PC-9 (cell line): ENCODE measurements around the gene PPP2R2B. TPM values are rescaled to one million over a fixed set of nuclear protein-coding genes. Genes with fewer than 3 reads are reported as not detected.

ENCODE experiments used
- BruUV-seq: library from RNA; stranded (reverse); fragments of 400-500 nt; replicated peaks from 2 replicates; lab custom pipeline; 2021; lab: Mats Ljungman, UMichigan
- CTCF ChIA-PET: fragments of 300-600 bp; sonication (Branson Sonifier 250); formaldehyde crosslinking; loops from one replicate; lab custom pipeline; 2022; ENCODE audit warnings: antibody characterized with exemption; lab: Charles Lee
- POLR2A ChIA-PET: fragments of 300-600 bp; sonication (Branson Sonifier 250); formaldehyde crosslinking; loops from one replicate; lab custom pipeline; 2022; ENCODE audit warnings: antibody characterized with exemption; ENCODE audit not compliant: unreplicated experiment; lab: Charles Lee
- DNase-seq, 2 experiments: peaks; one replicate each; pipeline versions ENCODE4 v3.0.0 to v3.0.0-alpha.2; 2015 to 2022; ENCODE audit warnings: mixed read lengths in 1 of 2
- H2AFZ ChIP-seq: fragments of 200-600 bp; sonication (generic); 2 replicates; pipeline ENCODE4 v1.8.1; 2017; ENCODE audit warnings: antibody characterized with exemption
- H3F3A ChIP-seq: fragments of 200-600 bp; sonication (generic); 2 replicates; pipeline ENCODE4 v1.8.1; 2017; ENCODE audit warnings: antibody characterized with exemption, mild to moderate bottlenecking, low read depth; ENCODE audit not compliant: insufficient read depth
- H3K27ac ChIP-seq: fragments of 200-600 bp; sonication (generic); 2 replicates; pipeline ENCODE4 v1.6.1; 2016; ENCODE audit warnings: mixed run types
- H3K27me3 ChIP-seq: fragments of 200-600 bp; sonication (generic); 2 replicates; pipeline ENCODE4 v1.6.1; 2016; ENCODE audit warnings: low read depth, mixed run types; ENCODE audit not compliant: insufficient read depth
- H3K36me3 ChIP-seq: fragments of 200-600 bp; sonication (generic); 2 replicates; pipeline ENCODE4 v1.6.1; 2016; ENCODE audit warnings: low read depth, mixed run types
- H3K4me1 ChIP-seq: fragments of 200-600 bp; sonication (generic); replicated peaks from 2 replicates; pipeline ENCODE4 v1.6.1; 2016; ENCODE audit warnings: mixed run types; ENCODE audit not compliant: insufficient read depth
- H3K4me2 ChIP-seq: fragments of 200-600 bp; sonication (generic); 2 replicates; pipeline ENCODE4 v1.6.1; 2017; ENCODE audit warnings: mixed run types
- H3K4me3 ChIP-seq: fragments of 200-600 bp; sonication (generic); 2 replicates; pipeline ENCODE4 v1.6.1; 2016; ENCODE audit warnings: mixed run types
- H3K79me2 ChIP-seq: fragments of 200-600 bp; sonication (generic); 2 replicates; pipeline ENCODE4 v1.6.1; 2017; ENCODE audit warnings: low read depth, mixed run types
- H3K9me2 ChIP-seq: fragments of 200-600 bp; sonication (generic); 2 replicates; pipeline ENCODE4 v1.8.1; 2017; ENCODE audit warnings: mild to moderate bottlenecking; ENCODE audit not compliant: insufficient read depth
- H3K9me3 ChIP-seq: fragments of 200-600 bp; sonication (generic); 2 replicates; pipeline ENCODE4 v1.8.1; 2016; ENCODE audit warnings: low read depth; ENCODE audit not compliant: insufficient read depth
- H4K20me1 ChIP-seq: fragments of 200-600 bp; sonication (generic); 2 replicates; pipeline ENCODE4 v1.8.1; 2017; ENCODE audit not compliant: insufficient read depth
- EZH2 ChIP-seq: fragments of 200-600 bp; sonication (generic); IDR thresholded peaks from 2 replicates; pipeline ENCODE4 v1.8.0; 2017; ENCODE audit warnings: antibody characterized with exemption, low read depth
- intact Hi-C: fragments of 100-400 bp; cut with micrococcal nuclease; formaldehyde crosslinking; loops from one replicate; pipeline ENCODE4 v1.10.0; 2022; ENCODE audit not compliant: unreplicated experiment
- total RNA-seq: library from RNA; stranded (reverse); gene quantifications from 2 replicates; pipeline ENCODE4 v1.2.3, GENCODE V29; 2021
- TF ChIP-seq, protein P1 (sequence below): fragments of 200-600 bp; sonication (generic); conservative IDR thresholded peaks from 2 replicates; pipeline ENCODE4 v1.6.1; 2017; ENCODE audit warnings: mixed run types, antibody characterized with exemption, mild to moderate bottlenecking, moderate library complexity

Gene PPP2R2B
- total RNA-seq, 1 experiment from 2014 or later: not detected

DNA sequence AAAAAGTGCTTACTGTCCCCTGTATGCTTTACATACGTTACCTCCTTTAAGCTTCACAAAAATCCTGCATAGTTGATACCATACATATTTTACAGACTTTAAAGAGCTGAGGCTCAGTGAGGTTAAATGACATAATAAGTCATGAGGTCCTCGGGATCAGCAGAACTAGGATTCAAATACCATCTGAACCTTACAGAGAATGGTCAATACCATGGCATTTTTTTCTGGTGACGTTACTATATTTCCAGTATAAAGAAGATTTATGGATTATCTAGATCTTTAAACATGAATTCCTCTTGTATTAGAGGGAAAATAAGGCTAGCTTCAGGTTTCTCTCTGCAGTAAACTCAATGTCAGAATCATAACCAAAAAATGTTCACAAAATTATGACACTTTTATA is 208.9 kb downstream of the PPP2R2B start:
- Histone ChIP-seq H3K36me3 (no peaks in the 10 kb centered on the region), H3K79me2 (no peaks in the 10 kb centered on the region), H3F3A (no peaks in the 10 kb centered on the region), H3K9me2 (no peaks in the 10 kb centered on the region), H2AFZ (no peak overlapping the region), H3K4me1 (no peaks in the 10 kb centered on the region), H3K9me3 (no peaks in the 10 kb centered on the region), H4K20me1 (no peaks in the 10 kb centered on the region), H3K4me2 (no peak overlapping the region), H3K27ac (no peak overlapping the region), H3K27me3 (peaks cover 16% of the 10 kb centered on the region), H3K4me3 (no peak overlapping the region)
- no TSS peak for BruUV-seq
- intact Hi-C loops: no loop called here
- no peak for TF ChIP-seq EZH2
- TF ChIP-seq, protein P1, sequence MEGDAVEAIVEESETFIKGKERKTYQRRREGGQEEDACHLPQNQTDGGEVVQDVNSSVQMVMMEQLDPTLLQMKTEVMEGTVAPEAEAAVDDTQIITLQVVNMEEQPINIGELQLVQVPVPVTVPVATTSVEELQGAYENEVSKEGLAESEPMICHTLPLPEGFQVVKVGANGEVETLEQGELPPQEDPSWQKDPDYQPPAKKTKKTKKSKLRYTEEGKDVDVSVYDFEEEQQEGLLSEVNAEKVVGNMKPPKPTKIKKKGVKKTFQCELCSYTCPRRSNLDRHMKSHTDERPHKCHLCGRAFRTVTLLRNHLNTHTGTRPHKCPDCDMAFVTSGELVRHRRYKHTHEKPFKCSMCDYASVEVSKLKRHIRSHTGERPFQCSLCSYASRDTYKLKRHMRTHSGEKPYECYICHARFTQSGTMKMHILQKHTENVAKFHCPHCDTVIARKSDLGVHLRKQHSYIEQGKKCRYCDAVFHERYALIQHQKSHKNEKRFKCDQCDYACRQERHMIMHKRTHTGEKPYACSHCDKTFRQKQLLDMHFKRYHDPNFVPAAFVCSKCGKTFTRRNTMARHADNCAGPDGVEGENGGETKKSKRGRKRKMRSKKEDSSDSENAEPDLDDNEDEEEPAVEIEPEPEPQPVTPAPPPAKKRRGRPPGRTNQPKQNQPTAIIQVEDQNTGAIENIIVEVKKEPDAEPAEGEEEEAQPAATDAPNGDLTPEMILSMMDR: no peak
- POLR2A ChIA-PET: no interaction called here
- no peak for DNase-seq
- CTCF ChIA-PET: interaction anchor here (0.6 kb wide), 1 partner anchor 399 kb away, joined by 3 read pairs; no protein-coding TSS in a partner anchor

DNA sequence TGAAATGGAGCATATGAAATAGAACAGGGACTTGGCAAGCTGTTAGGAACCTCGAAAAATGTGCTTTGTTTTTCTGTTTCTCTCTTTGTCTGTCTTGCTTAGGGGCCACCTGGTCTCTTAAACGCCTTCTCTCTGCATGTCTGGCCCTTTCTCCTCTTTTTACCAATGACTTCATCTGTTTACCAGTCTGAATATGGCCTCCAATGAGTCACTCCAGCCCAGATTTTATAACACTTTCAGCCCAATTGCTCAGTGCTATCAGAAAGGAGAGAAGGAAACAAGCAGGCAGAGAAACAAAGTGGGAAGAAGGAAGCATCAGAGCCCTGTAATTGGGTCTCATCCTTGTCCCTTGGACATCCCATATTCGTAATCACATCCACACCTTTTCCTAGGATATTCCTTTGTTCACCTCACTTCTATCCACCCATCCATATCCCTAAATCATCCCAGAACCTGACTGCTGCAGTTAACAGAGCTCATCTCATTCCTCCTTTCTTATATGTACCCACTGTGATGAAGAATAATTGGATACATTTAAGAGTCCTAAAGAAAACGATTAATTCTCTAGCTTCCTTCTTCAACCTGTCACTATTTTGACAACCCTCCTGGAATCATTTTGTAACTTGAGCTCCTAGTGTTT is 210.8 kb downstream of the PPP2R2B start:
- Histone ChIP-seq H2AFZ (no peak overlapping the region), H3K27ac (no peak overlapping the region), H4K20me1 (no peaks in the 10 kb centered on the region), H3K36me3 (no peaks in the 10 kb centered on the region), H3K9me2 (no peaks in the 10 kb centered on the region), H3K4me3 (no peak overlapping the region), H3K27me3 (peaks cover 11% of the 10 kb centered on the region), H3F3A (no peaks in the 10 kb centered on the region), H3K4me2 (no peak overlapping the region), H3K4me1 (no peaks in the 10 kb centered on the region), H3K9me3 (no peaks in the 10 kb centered on the region), H3K79me2 (no peaks in the 10 kb centered on the region)
- BruUV-seq: no TSS peak
- ChIA-PET POLR2A (no interaction called here), CTCF (no interaction called here)
- no peak for TF ChIP-seq EZH2
- TF ChIP-seq, protein P1: no peak
- intact Hi-C loops: no loop called here
- DNase-seq: no peak

DNA sequence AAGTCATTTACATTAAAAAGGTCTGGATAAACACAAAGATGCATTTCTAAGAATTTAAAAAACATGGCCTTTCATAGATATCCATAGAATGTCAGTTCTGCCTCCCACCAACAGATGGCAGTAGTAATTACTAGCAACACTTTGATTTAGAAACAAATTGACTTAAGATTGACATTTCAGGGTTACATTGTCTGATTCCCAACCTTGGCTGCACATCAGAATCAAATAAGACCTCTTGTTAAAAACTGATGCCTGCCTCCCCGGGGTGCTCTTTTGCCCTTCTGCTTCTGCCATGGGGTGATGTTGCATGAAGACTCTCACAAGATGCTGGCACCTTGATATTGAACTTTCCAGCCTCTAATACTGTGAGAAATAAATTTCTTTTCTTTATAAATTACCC is 216.3 kb downstream of the PPP2R2B start:
- H3K4me1 ChIP-seq: no peaks in the 10 kb centered on the region
- intact Hi-C loops: loop anchor here (5.0 kb wide), 1 partner anchor 305 kb away; no protein-coding TSS in a partner anchor
- DNase-seq: no peak
- H4K20me1 ChIP-seq: no peaks in the 10 kb centered on the region
- H3K27ac ChIP-seq: no peak overlapping the region
- no peak overlapping the region for H3K4me3 ChIP-seq
- POLR2A ChIA-PET: no interaction called here
- no peak overlapping the region for H2AFZ ChIP-seq
- no peaks in the 10 kb centered on the region for H3F3A ChIP-seq
- H3K9me2 ChIP-seq: no peaks in the 10 kb centered on the region
- H3K27me3 ChIP-seq: peaks cover 14% of the 10 kb centered on the region; the same call in 1 of the 2 replicates
- CTCF ChIA-PET: no interaction called here
- no peak overlapping the region for H3K4me2 ChIP-seq
- no peaks in the 10 kb centered on the region for H3K9me3 ChIP-seq
- TF ChIP-seq, protein P1: peak; percentile 75
- no peak for TF ChIP-seq EZH2
- no peaks in the 10 kb centered on the region for H3K36me3 ChIP-seq
- BruUV-seq: no TSS peak
- no peaks in the 10 kb centered on the region for H3K79me2 ChIP-seq
